Cardiac muscle cell (in vitro differentiated cells and primary cell): Measurements from ENCODE around the gene ARL15. TPM values are rescaled to one million over a fixed set of nuclear protein-coding genes. Genes with fewer than 3 reads are reported as not detected.

Experiments
- DNase-seq, 2 donors: peaks; one replicate each; pipeline versions ENCODE4 v3.0.0 to v3.0.0-alpha.2; 2010 to 2017; ENCODE audit warnings: low read depth in 1 of 2, low spot score in 1 of 2
- H3K27ac ChIP-seq: fragments of 200-600 bp; sonication (generic); 2 replicates; pipeline ENCODE4 v1.5.1; 2016
- H3K27me3 ChIP-seq: fragments of 200-600 bp; sonication (generic); 2 replicates; pipeline ENCODE4 v1.6.0; 2016; ENCODE audit warnings: control low read depth
- H3K36me3 ChIP-seq: fragments of 200-600 bp; sonication (generic); 2 replicates; pipeline ENCODE4 v1.5.1; 2016; ENCODE audit warnings: control low read depth
- H3K4me1 ChIP-seq: fragments of 200-600 bp; sonication (generic); 2 replicates; pipeline ENCODE4 v1.8.1; 2017; ENCODE audit warnings: low read depth, mild to moderate bottlenecking, mixed run types
- H3K4me3 ChIP-seq: fragments of 200-600 bp; sonication (generic); 2 replicates; pipeline ENCODE4 v1.5.1; 2016; ENCODE audit warnings: mild to moderate bottlenecking
- H3K9me3 ChIP-seq: fragments of 200-600 bp; sonication (generic); 2 replicates; pipeline ENCODE4 v1.5.1; 2017; ENCODE audit warnings: low read depth, mild to moderate bottlenecking, control low read depth
- CTCF ChIP-seq: IDR thresholded peaks from 2 replicates; pipeline ENCODE4 v1.5.1; 2012; ENCODE audit warnings: low read depth, mild to moderate bottlenecking, low read length
- polyA plus RNA-seq: library from polyadenylated mRNA; unstranded; fragments of >200 nt; fragmentation: Nextera tagmentation; extraction: Ambion mirVana; gene quantifications from 2 replicates; pipeline ENCODE4 v1.2.1, GENCODE V29; 2016
- total RNA-seq: library from RNA; depleted of rRNA; stranded (reverse); fragments of >200 nt; gene quantifications from 2 replicates; pipeline ENCODE4 v1.2.3, GENCODE V29; 2016

Gene ARL15
- total and polyA plus RNA-seq, 2 experiments from 2014 or later: 23.2 to 27.4 TPM

- Histone ChIP-seq H3K4me1 (no peaks in the 10 kb centered on the region), H3K27me3 (no peaks in the 10 kb centered on the region), H3K4me3 (no peak overlapping the region), H3K36me3 (no peaks in the 10 kb centered on the region), H3K9me3 (no peaks in the 10 kb centered on the region), H3K27ac (no peak overlapping the region)
- no peak for TF ChIP-seq CTCF
- DNase-seq: no peak
Observed at GRCh38 chr5:54098267-54098666, 212.1 kb downstream of the ARL15 start.

- Histone ChIP-seq H3K27ac (no peak overlapping the region), H3K27me3 (no peaks in the 10 kb centered on the region), H3K9me3 (no peaks in the 10 kb centered on the region), H3K4me3 (no peak overlapping the region), H3K36me3 (no peaks in the 10 kb centered on the region), H3K4me1 (no peaks in the 10 kb centered on the region)
- no peak for TF ChIP-seq CTCF
- no peak for DNase-seq
Observed at GRCh38 chr5:54095969-54096368, 214.4 kb downstream of the ARL15 start.

GRCh38 chr5:54094706-54095105 is 215.7 kb downstream of the ARL15 start:
- Histone ChIP-seq H3K9me3 (no peaks in the 10 kb centered on the region), H3K4me3 (no peak overlapping the region), H3K4me1 (no peaks in the 10 kb centered on the region), H3K27ac (no peak overlapping the region), H3K36me3 (no peaks in the 10 kb centered on the region), H3K27me3 (no peaks in the 10 kb centered on the region)
- TF ChIP-seq CTCF: no peak
- no peak for DNase-seq

GRCh38 chr5:54093861-54094260 is 216.5 kb downstream of the ARL15 start:
- Histone ChIP-seq H3K9me3 (no peaks in the 10 kb centered on the region), H3K4me1 (no peaks in the 10 kb centered on the region), H3K27ac (no peak overlapping the region), H3K27me3 (no peaks in the 10 kb centered on the region), H3K4me3 (no peak overlapping the region), H3K36me3 (no peaks in the 10 kb centered on the region)
- DNase-seq: no peak
- no peak for TF ChIP-seq CTCF

GRCh38 chr5:54093081-54093492 is 217.3 kb downstream of the ARL15 start:
- no peak overlapping the region for H3K4me3 ChIP-seq
- no peaks in the 10 kb centered on the region for H3K36me3 ChIP-seq
- H3K27ac ChIP-seq: no peak overlapping the region
- no peaks in the 10 kb centered on the region for H3K4me1 ChIP-seq
- no peaks in the 10 kb centered on the region for H3K27me3 ChIP-seq
- no peak for TF ChIP-seq CTCF
- no peaks in the 10 kb centered on the region for H3K9me3 ChIP-seq
- no peak for DNase-seq
